GM12878 (cell line): Measurements from ENCODE around the gene ERVK3-1. TPM values are rescaled to one million over a fixed set of nuclear protein-coding genes. Genes with fewer than 3 reads are reported as not detected.

Experiments
- ATAC-seq: fragments of 200-7000 bp; cut with Tn5 transposase; 3 replicates; pipeline ENCODE4 v1.9.1; 2020; ENCODE audit warnings: mild to moderate bottlenecking, moderate library complexity
- BruUV-seq: library from RNA; stranded (reverse); fragments of 400-500 nt; replicated peaks from 2 replicates; lab custom pipeline; 2021; lab: Mats Ljungman, UMichigan
- CTCF ChIA-PET: fragments of 300-600 bp; sonication (Branson Sonifier 250); formaldehyde crosslinking; extraction: SDS; loops from one replicate; lab custom pipeline; 2021; ENCODE audit warnings: inconsistent platforms; lab: Yijun Ruan, JAX
- POLR2A ChIA-PET: fragments of 350-600 bp; formaldehyde crosslinking; extraction: SDS; loops from one replicate; lab custom pipeline; 2021; ENCODE audit warnings: inconsistent platforms; lab: Charles Lee
- RAD21 ChIA-PET: fragments of 300-600 bp; sonication (Branson Sonifier 250); formaldehyde crosslinking; loops from one replicate; lab custom pipeline; 2023; ENCODE audit warnings: antibody characterized with exemption; ENCODE audit not compliant: unreplicated experiment; lab: Charles Lee
- SMC1A ChIA-PET: fragments of 300-600 bp; sonication (Branson Sonifier 250); formaldehyde crosslinking; loops from one replicate; lab custom pipeline; 2023; ENCODE audit not compliant: unreplicated experiment, uncharacterized antibody; lab: Charles Lee
- DNase-seq: peaks from one replicate; pipeline ENCODE4 v3.0.0-alpha.2; 2011; ENCODE audit warnings: low read depth, low spot score
- FAIRE-seq: peaks from 3 replicates; lab custom pipeline; 2011; peaks lifted over from hg19 to GRCh38; lab: Jason Lieb, UNC
- H2AFZ ChIP-seq: 2 replicates; pipeline ENCODE4 v1.6.0; 2011; ENCODE audit warnings: low read depth, low read length, control low read depth; ENCODE audit not compliant: control insufficient read depth
- H3K27ac ChIP-seq: 2 replicates; pipeline ENCODE4 v1.5.1; 2011; ENCODE audit warnings: control low read depth; ENCODE audit not compliant: control insufficient read depth, insufficient read depth
- H3K27me3 ChIP-seq, 2 experiments: replicated peaks in 1 of 2; 2 replicates each; pipeline versions ENCODE4 v1.6.0 to v1.6.1; 2011; ENCODE audit warnings: low read length in 1 of 2; ENCODE audit not compliant: control insufficient read depth in 2 of 2, insufficient read depth in 2 of 2
- H3K36me3 ChIP-seq, 2 experiments: 2 replicates each; pipeline ENCODE4 v1.5.1; 2011; ENCODE audit warnings: low read length in 1 of 2; ENCODE audit not compliant: control insufficient read depth in 2 of 2, insufficient read depth in 2 of 2
- H3K4me1 ChIP-seq: 2 replicates; pipeline ENCODE4 v1.6.1; 2011; ENCODE audit warnings: mild to moderate bottlenecking, low read length, moderate library complexity, mixed read lengths; ENCODE audit not compliant: control insufficient read depth, insufficient read depth
- H3K4me2 ChIP-seq: 2 replicates; pipeline ENCODE4 v1.6.0; 2011; ENCODE audit warnings: control low read depth; ENCODE audit not compliant: control insufficient read depth, insufficient read depth
- H3K4me3 ChIP-seq: fragments of 200-600 bp; sonication (generic); 2 replicates; pipeline ENCODE4 v1.5.1; 2016
- H3K79me2 ChIP-seq: 2 replicates; pipeline ENCODE4 v1.6.0; 2011; ENCODE audit warnings: low read length; ENCODE audit not compliant: control insufficient read depth, insufficient read depth
- H3K9ac ChIP-seq: 2 replicates; pipeline ENCODE4 v1.8.0; 2011; ENCODE audit warnings: low read length, control low read depth, mixed read lengths; ENCODE audit not compliant: control insufficient read depth, insufficient read depth
- H3K9me3 ChIP-seq: replicated peaks from 3 replicates; pipeline ENCODE4 v1.5.1; 2011; ENCODE audit warnings: mild to moderate bottlenecking, low read length; ENCODE audit not compliant: control insufficient read depth, insufficient read depth
- H4K20me1 ChIP-seq: 2 replicates; pipeline ENCODE4 v1.6.0; 2011; ENCODE audit not compliant: control insufficient read depth, insufficient read depth
- EED ChIP-seq: sonication (generic); IDR thresholded peaks from 2 replicates; pipeline ENCODE4 v1.6.1; 2016; ENCODE audit warnings: antibody characterized with exemption, low read depth
- RAD21 ChIP-seq: IDR thresholded peaks from 2 replicates; pipeline ENCODE4 v1.6.1; 2011; ENCODE audit warnings: mild to moderate bottlenecking, low read depth, low read length, moderate library complexity; ENCODE audit not compliant: insufficient read depth
- RFX5 ChIP-seq: IDR thresholded peaks from 2 replicates; pipeline ENCODE4 v1.6.1; 2011; ENCODE audit warnings: low read depth, low read length, improper control_type of control experiment
- SREBF2 ChIP-seq: IDR thresholded peaks from 2 replicates; pipeline ENCODE4 v1.6.1; 2012; ENCODE audit warnings: mild to moderate bottlenecking, low read length
- ZSCAN29 ChIP-seq: fragments of 450-650 bp; IDR thresholded peaks from 2 replicates; pipeline ENCODE4 v1.6.1; 2017; ENCODE audit warnings: mild to moderate bottlenecking, moderate library complexity
- WGBS: methylation state at CpG from one replicate; pipeline ENCODE4 v1.1.6; 2016; ENCODE audit warnings: low lambda C conversion rate; ENCODE audit not compliant: insufficient replicate concordance, insufficient coverage; ENCODE audit errors: missing lambda C conversion rate; 5-methylcytosine and 5-hydroxymethylcytosine counted together
- in situ Hi-C: fragments of 300-500 bp; cut with MboI; formaldehyde crosslinking; loops from 9 replicates; pipeline ENCODE4 v1.14.3; 2018; ENCODE audit warnings: mixed read lengths
- intact Hi-C: fragments of 100-400 bp; cut with micrococcal nuclease; formaldehyde crosslinking; loops from one replicate; pipeline ENCODE4 v1.14.2; 2022; ENCODE audit not compliant: unreplicated experiment
- polyA plus RNA-seq, 11 experiments: library from polyadenylated mRNA; depleted of rRNA in 4 of 11; unstranded in 6 of 11; stranded (reverse) in 5 of 11; fragments of >200 nt; fragmentation: Nextera tagmentation in 4 of 11; fragmentation: Illumina TruSeq in 1 of 11; extraction: Ambion mirVana in 4 of 11; extraction: Trizol in 1 of 11; gene quantifications; 1 replicate in 1 of 11; 2 replicates in 10 of 11; pipeline versions ENCODE4 v1.2.1 to v1.2.3, GENCODE V29; 2011 to 2016; ENCODE audit warnings: inconsistent platforms in 2 of 11, missing spikeins in 2 of 11, low read depth in 1 of 11
- total RNA-seq, 4 experiments: library from RNA; depleted of rRNA in 3 of 4; stranded (reverse); fragments of >200 nt in 3 of 4; fragmentation: Illumina TruSeq in 1 of 4; extraction: Trizol in 1 of 4; gene quantifications; 2 replicates each; pipeline versions ENCODE4 v1.2.1 to v1.2.3, GENCODE V29; 2013 to 2021
- TF ChIP-seq, protein P1 (sequence below): fragments of 450-650 bp; formaldehyde crosslinking; IDR thresholded peaks from 2 replicates; pipeline ENCODE4 v1.4.0; 2020; ENCODE audit warnings: mild to moderate bottlenecking, moderate library complexity
- TF ChIP-seq, protein P2 (sequence below): fragments of 450-650 bp; IDR thresholded peaks from 2 replicates; pipeline ENCODE4 v1.6.1; 2018; ENCODE audit warnings: borderline replicate concordance, mild to moderate bottlenecking; ENCODE audit not compliant: partially characterized antibody
- TF ChIP-seq, protein P3 (sequence below): IDR thresholded peaks from 2 replicates; pipeline ENCODE4 v1.6.1; 2012; ENCODE audit warnings: low read depth, low read length, improper control_type of control experiment

Gene ERVK3-1
- total and polyA plus RNA-seq, 10 of the 15 experiments (the other 5 are each of a cell fraction or from before 2014, with no cell fraction given), result 59.3 to 172 (median 95.8) TPM

DNA sequence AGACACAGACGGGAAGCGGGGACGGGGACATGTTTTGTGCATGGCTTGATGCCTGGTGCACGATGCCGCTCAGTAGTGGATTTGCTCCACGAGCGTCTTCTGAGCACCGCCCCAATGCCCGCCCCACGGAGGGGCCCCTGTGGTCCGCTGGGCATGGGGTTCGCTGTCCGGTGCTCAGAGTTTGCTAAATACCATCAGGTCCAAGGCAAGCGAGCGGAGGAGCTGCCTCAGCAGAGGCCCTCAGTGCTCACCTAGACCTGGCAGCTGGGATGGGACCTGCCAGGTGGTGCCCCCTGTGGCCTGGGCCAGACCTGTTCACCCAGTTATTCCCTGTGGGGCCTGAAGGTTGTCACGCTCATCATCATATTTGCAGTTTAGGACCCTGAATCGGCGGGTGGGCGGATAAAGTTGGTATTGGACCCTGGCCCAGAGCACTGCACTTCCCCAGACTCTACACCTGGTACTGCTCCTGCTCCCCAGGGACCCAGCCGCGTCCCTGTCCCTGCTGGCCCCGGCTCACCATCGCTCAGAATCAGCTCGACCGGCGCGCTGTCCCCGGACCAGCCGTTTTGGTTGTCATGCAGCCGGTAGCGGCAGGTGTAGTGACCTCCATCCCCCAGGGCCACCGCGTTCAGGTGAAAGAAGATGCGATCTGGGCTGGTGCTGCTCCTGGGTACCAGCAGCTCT is 45.8 kb downstream of the ERVK3-1 start:
- intact Hi-C loops (no loop called here), in situ Hi-C loops (no loop called here)
- Histone ChIP-seq H3K79me2 (no peaks in the 10 kb centered on the region; the same call in 1 of the 2 replicates), H3K9me3 (no peaks in the 10 kb centered on the region; the same call in 2 of the 3 replicates), H3K27me3 (no peaks in the 10 kb centered on the region), H3K9ac (no peak overlapping the region), H3K4me1 (peaks cover 3% of the 10 kb centered on the region; the same call in 1 of the 2 replicates), H3K4me2 (no peak overlapping the region), H3K36me3 (no peaks in the 10 kb centered on the region), H4K20me1 (no peaks in the 10 kb centered on the region), H3K4me3 (no peak overlapping the region), H3K27ac (no peak overlapping the region), H2AFZ (no peak overlapping the region)
- ChIA-PET SMC1A (no interaction called here), POLR2A (interaction anchor here (1.6 kb wide), 1 partner anchor 12 kb away, joined by 9 read pairs; the partner anchor contains the start of gene ZNF497), RAD21 (no interaction called here), CTCF (no interaction called here)
- BruUV-seq, result no TSS peak
- DNase-seq (no peak), ATAC-seq (no peak), FAIRE-seq (no peak)
- TF ChIP-seq, protein P1, sequence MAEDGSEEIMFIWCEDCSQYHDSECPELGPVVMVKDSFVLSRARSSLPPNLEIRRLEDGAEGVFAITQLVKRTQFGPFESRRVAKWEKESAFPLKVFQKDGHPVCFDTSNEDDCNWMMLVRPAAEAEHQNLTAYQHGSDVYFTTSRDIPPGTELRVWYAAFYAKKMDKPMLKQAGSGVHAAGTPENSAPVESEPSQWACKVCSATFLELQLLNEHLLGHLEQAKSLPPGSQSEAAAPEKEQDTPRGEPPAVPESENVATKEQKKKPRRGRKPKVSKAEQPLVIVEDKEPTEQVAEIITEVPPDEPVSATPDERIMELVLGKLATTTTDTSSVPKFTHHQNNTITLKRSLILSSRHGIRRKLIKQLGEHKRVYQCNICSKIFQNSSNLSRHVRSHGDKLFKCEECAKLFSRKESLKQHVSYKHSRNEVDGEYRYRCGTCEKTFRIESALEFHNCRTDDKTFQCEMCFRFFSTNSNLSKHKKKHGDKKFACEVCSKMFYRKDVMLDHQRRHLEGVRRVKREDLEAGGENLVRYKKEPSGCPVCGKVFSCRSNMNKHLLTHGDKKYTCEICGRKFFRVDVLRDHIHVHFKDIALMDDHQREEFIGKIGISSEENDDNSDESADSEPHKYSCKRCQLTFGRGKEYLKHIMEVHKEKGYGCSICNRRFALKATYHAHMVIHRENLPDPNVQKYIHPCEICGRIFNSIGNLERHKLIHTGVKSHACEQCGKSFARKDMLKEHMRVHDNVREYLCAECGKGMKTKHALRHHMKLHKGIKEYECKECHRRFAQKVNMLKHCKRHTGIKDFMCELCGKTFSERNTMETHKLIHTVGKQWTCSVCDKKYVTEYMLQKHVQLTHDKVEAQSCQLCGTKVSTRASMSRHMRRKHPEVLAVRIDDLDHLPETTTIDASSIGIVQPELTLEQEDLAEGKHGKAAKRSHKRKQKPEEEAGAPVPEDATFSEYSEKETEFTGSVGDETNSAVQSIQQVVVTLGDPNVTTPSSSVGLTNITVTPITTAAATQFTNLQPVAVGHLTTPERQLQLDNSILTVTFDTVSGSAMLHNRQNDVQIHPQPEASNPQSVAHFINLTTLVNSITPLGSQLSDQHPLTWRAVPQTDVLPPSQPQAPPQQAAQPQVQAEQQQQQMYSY (CRISPR knock-in tag), result no peak
- TF ChIP-seq SREBF2 (no peak), RAD21 (no peak), RFX5 (no peak), EED (no peak), ZSCAN29 (no peak)
- TF ChIP-seq, protein P2, sequence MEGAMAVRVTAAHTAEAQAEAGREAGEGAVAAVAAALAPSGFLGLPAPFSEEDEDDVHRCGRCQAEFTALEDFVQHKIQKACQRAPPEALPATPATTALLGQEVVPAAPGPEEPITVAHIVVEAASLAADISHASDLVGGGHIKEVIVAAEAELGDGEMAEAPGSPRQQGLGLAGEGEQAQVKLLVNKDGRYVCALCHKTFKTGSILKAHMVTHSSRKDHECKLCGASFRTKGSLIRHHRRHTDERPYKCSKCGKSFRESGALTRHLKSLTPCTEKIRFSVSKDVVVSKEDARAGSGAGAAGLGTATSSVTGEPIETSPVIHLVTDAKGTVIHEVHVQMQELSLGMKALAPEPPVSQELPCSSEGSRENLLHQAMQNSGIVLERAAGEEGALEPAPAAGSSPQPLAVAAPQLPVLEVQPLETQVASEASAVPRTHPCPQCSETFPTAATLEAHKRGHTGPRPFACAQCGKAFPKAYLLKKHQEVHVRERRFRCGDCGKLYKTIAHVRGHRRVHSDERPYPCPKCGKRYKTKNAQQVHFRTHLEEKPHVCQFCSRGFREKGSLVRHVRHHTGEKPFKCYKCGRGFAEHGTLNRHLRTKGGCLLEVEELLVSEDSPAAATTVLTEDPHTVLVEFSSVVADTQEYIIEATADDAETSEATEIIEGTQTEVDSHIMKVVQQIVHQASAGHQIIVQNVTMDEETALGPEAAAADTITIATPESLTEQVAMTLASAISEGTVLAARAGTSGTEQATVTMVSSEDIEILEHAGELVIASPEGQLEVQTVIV, result no peak
- TF ChIP-seq, protein P3, sequence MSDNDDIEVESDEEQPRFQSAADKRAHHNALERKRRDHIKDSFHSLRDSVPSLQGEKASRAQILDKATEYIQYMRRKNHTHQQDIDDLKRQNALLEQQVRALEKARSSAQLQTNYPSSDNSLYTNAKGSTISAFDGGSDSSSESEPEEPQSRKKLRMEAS, result no peak
- 86% methylated on average over 34 of the region's 34 CpGs for WGBS
